GM12892 (cell line): ENCODE measurements around the gene FMO4.

ENCODE experiments used
- POLR2A ChIP-seq: IDR thresholded peaks from 2 replicates; pipeline ENCODE4 v1.6.1; 2011; ENCODE audit warnings: low read depth, low read length, control low read depth
- POLR2AphosphoS5 ChIP-seq: IDR thresholded peaks from 2 replicates; pipeline ENCODE4 v1.6.1; 2011; ENCODE audit warnings: low read depth, low read length, control low read depth
- TAF1 ChIP-seq: IDR thresholded peaks from 2 replicates; pipeline ENCODE4 v1.6.1; 2011; ENCODE audit warnings: low read depth, mild to moderate bottlenecking, control low read depth, low read length, borderline replicate concordance

DNA sequence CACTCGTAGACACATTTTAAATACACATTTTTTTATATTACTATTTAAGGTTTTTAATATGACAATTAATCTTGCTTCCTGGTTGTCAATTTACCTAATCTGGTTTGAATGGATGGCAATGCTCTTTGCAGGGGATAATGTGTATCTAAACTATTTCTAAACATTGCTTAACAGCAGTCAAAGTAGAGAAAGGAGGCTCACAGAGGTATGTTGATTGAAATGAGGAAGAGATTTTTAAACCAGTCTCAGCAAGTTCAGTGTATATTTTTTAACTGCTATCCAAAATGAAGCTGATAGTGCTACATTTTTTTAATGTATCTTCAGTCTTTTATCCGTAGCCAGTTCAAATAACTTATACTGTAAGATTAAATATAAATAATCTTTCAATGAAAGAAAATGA is 48.3 kb upstream of the FMO4 start:
- TF ChIP-seq POLR2A = no peak
- no peak for TF ChIP-seq POLR2AphosphoS5
- no peak for TF ChIP-seq TAF1
